HG03571 (cell line): Measurements from ENCODE around the gene STPG4.

Experiments used
- ATAC-seq: cut with Tn5 transposase; IDR thresholded peaks from one replicate; pipeline ENCODE4 v1.9.1; 2021; ENCODE audit not compliant: unreplicated experiment

Gene STPG4

GRCh38 chr2:47073217-47073616 lies 81.9 kb downstream of the STPG4 start:
- ATAC-seq: no peak

- no peak for ATAC-seq
These were observed 82.3 kb downstream of the STPG4 start for GRCh38 chr2:47072728-47073191.

GRCh38 chr2:47072018-47072691 lies 83.0 kb downstream of the STPG4 start:
- ATAC-seq: no peak

- peak; percentile 68 for ATAC-seq
These were observed 83.9 kb downstream of the STPG4 start for GRCh38 chr2:47070920-47071824.

GRCh38 chr2:47070155-47070919 lies 84.8 kb downstream of the STPG4 start:
- no peak for ATAC-seq

- ATAC-seq: no peak
These were observed 85.4 kb downstream of the STPG4 start for GRCh38 chr2:47069628-47070154.

GRCh38 chr2:47068981-47069627 lies 86.0 kb downstream of the STPG4 start:
- ATAC-seq: no peak

GRCh38 chr2:47067788-47068407 lies 87.2 kb downstream of the STPG4 start:
- no peak for ATAC-seq

- no peak for ATAC-seq
These were observed 89.2 kb downstream of the STPG4 start for GRCh38 chr2:47065771-47066380.

GRCh38 chr2:47065343-47065742 lies 89.8 kb downstream of the STPG4 start:
- no peak for ATAC-seq

GRCh38 chr2:47064106-47064505 lies 91.0 kb downstream of the STPG4 start:
- ATAC-seq: no peak

- no peak for ATAC-seq
These were observed 91.6 kb downstream of the STPG4 start for GRCh38 chr2:47063538-47063930.

- ATAC-seq: no peak
These were observed 92.2 kb downstream of the STPG4 start for GRCh38 chr2:47062681-47063537.

- no peak for ATAC-seq
These were observed 93.0 kb downstream of the STPG4 start for GRCh38 chr2:47061944-47062678.

GRCh38 chr2:47060652-47061170 lies 94.4 kb downstream of the STPG4 start:
- ATAC-seq: no peak

GRCh38 chr2:47058003-47058931 lies 96.8 kb downstream of the STPG4 start:
- no peak for ATAC-seq

GRCh38 chr2:47057687-47058002 lies 97.5 kb downstream of the STPG4 start:
- no peak for ATAC-seq
